A673 (cell line): Measurements from ENCODE around the gene LDLRAP1. TPM values are rescaled to one million over a fixed set of nuclear protein-coding genes. Genes with fewer than 3 reads are reported as not detected.

Source experiments
- BruUV-seq: library from RNA; stranded (reverse); fragments of 400-500 nt; replicated peaks from 2 replicates; lab custom pipeline; 2021; lab: Mats Ljungman, UMichigan
- CTCF ChIA-PET: fragments of 300-600 bp; sonication (Branson Sonifier 250); formaldehyde crosslinking; loops from one replicate; lab custom pipeline; 2022; ENCODE audit warnings: antibody characterized with exemption; lab: Charles Lee
- POLR2A ChIA-PET: fragments of 300-600 bp; sonication (Branson Sonifier 250); formaldehyde crosslinking; loops from one replicate; lab custom pipeline; 2022; ENCODE audit warnings: antibody characterized with exemption; ENCODE audit not compliant: low non-redundant PET; lab: Charles Lee
- DNase-seq: peaks from one replicate; pipeline ENCODE4 v3.0.0-alpha.2; 2015; ENCODE audit warnings: low spot score
- H3K27ac ChIP-seq: fragments of 200-600 bp; sonication (generic); 2 replicates; pipeline ENCODE4 v1.5.1; 2016; ENCODE audit warnings: mixed run types, low read depth, mild to moderate bottlenecking, mixed read lengths, antibody characterized with exemption, low read length; ENCODE audit not compliant: poor library complexity, severe bottlenecking
- H3K27me3 ChIP-seq: fragments of 200-600 bp; sonication (generic); replicated peaks from 2 replicates; pipeline ENCODE4 v1.6.1; 2017; ENCODE audit warnings: mixed run types, low read depth, mild to moderate bottlenecking, mixed read lengths, antibody characterized with exemption, low read length; ENCODE audit not compliant: insufficient read depth, poor library complexity
- H3K36me3 ChIP-seq: fragments of 200-600 bp; sonication (generic); 2 replicates; pipeline ENCODE4 v1.6.1; 2016; ENCODE audit warnings: mixed run types, mild to moderate bottlenecking, mixed read lengths, antibody characterized with exemption, low read length; ENCODE audit not compliant: insufficient read depth, poor library complexity, severe bottlenecking
- H3K4me1 ChIP-seq: fragments of 200-600 bp; sonication (generic); 2 replicates; pipeline ENCODE4 v1.6.1; 2017; ENCODE audit warnings: mixed run types, mild to moderate bottlenecking, mixed read lengths, antibody characterized with exemption, low read length; ENCODE audit not compliant: insufficient read depth, poor library complexity, severe bottlenecking
- H3K4me3 ChIP-seq: fragments of 200-600 bp; sonication (generic); 2 replicates; pipeline ENCODE4 v1.5.1; 2016; ENCODE audit warnings: low read depth, mixed run types, mild to moderate bottlenecking, mixed read lengths, low read length; ENCODE audit not compliant: poor library complexity, severe bottlenecking
- H3K9me3 ChIP-seq: fragments of 200-600 bp; sonication (generic); 2 replicates; pipeline ENCODE4 v1.6.1; 2016; ENCODE audit warnings: mixed run types, low read depth, mild to moderate bottlenecking, mixed read lengths, antibody characterized with exemption, low read length; ENCODE audit not compliant: poor library complexity, severe bottlenecking
- CTCF ChIP-seq: fragments of 300-800, 200-600 bp; sonication (generic); conservative IDR thresholded peaks from 2 replicates; pipeline ENCODE4 v1.5.1; 2017; ENCODE audit warnings: low read depth, mild to moderate bottlenecking, antibody characterized with exemption, low read length, moderate library complexity, mixed read lengths
- EZH2 ChIP-seq: fragments of 200-600 bp; sonication (generic); IDR thresholded peaks from 2 replicates; pipeline ENCODE4 v1.6.1; 2017; ENCODE audit warnings: borderline replicate concordance, low read depth, mild to moderate bottlenecking, mixed read lengths, antibody characterized with exemption, low read length; ENCODE audit not compliant: poor library complexity, severe bottlenecking
- intact Hi-C: fragments of 100-400 bp; cut with micrococcal nuclease; formaldehyde crosslinking; loops from one replicate; pipeline ENCODE4 v1.10.0; 2022; ENCODE audit not compliant: unreplicated experiment
- total RNA-seq: library from RNA; stranded (reverse); gene quantifications from 2 replicates; pipeline ENCODE4 v1.2.3, GENCODE V29; 2021

LDLRAP1 gene
- total RNA-seq, 1 experiment from 2014 or later: 5.5 TPM

GRCh38 chr1:25546193-25546592, 2.8 kb downstream of the LDLRAP1 start:
- POLR2A ChIA-PET: no interaction called here
- no peak for DNase-seq
- no TSS peak for BruUV-seq
- intact Hi-C loops: no loop called here
- CTCF ChIA-PET: no interaction called here
- no peaks in the 10 kb centered on the region for H3K36me3 ChIP-seq
- H3K27me3 ChIP-seq: no peaks in the 10 kb centered on the region
- H3K4me1 ChIP-seq: no peaks in the 10 kb centered on the region
- no peak overlapping the region for H3K4me3 ChIP-seq
- H3K27ac ChIP-seq: no peak overlapping the region
- TF ChIP-seq EZH2 (no peak), CTCF (no peak)
- no peaks in the 10 kb centered on the region for H3K9me3 ChIP-seq

- H3K36me3 ChIP-seq: no peaks in the 10 kb centered on the region
- H3K9me3 ChIP-seq: no peaks in the 10 kb centered on the region
- ChIA-PET CTCF (no interaction called here), POLR2A (interaction anchor here (0.6 kb wide), 1 partner anchor 302 kb away, joined by 3 read pairs; no protein-coding TSS in a partner anchor)
- H3K27me3 ChIP-seq: no peaks in the 10 kb centered on the region
- no TSS peak for BruUV-seq
- no peaks in the 10 kb centered on the region for H3K4me1 ChIP-seq
- DNase-seq: no peak
- no peak overlapping the region for H3K4me3 ChIP-seq
- TF ChIP-seq CTCF (no peak), EZH2 (no peak)
- intact Hi-C loops: no loop called here
- no peak overlapping the region for H3K27ac ChIP-seq
These were observed 5.2 kb downstream of the LDLRAP1 start for GRCh38 chr1:25548601-25549000.

GRCh38 chr1:25549273-25550154, 6.1 kb downstream of the LDLRAP1 start:
- CTCF ChIA-PET: no interaction called here
- Histone ChIP-seq H3K4me1 (no peaks in the 10 kb centered on the region), H3K9me3 (no peaks in the 10 kb centered on the region), H3K36me3 (no peaks in the 10 kb centered on the region), H3K27me3 (no peaks in the 10 kb centered on the region), H3K27ac (no peak overlapping the region), H3K4me3 (no peak overlapping the region)
- no TSS peak for BruUV-seq
- DNase-seq: no peak
- TF ChIP-seq CTCF (no peak), EZH2 (no peak)
- intact Hi-C loops: no loop called here
- POLR2A ChIA-PET: no interaction called here
